ENCODE measurements around the gene CES2.

GRCh38 chr16:66923247-66923731 lies 12.0 kb upstream of the CES2 start:
- TF ChIP-seq POLR2AphosphoS5 (IDR thresholded peaks at IDR 0.05) (peak in 1 of 3 donors; percentile 10), POLR2A (IDR thresholded peaks at IDR 0.05) (no peak)
- TF ChIP-seq, protein P1, sequence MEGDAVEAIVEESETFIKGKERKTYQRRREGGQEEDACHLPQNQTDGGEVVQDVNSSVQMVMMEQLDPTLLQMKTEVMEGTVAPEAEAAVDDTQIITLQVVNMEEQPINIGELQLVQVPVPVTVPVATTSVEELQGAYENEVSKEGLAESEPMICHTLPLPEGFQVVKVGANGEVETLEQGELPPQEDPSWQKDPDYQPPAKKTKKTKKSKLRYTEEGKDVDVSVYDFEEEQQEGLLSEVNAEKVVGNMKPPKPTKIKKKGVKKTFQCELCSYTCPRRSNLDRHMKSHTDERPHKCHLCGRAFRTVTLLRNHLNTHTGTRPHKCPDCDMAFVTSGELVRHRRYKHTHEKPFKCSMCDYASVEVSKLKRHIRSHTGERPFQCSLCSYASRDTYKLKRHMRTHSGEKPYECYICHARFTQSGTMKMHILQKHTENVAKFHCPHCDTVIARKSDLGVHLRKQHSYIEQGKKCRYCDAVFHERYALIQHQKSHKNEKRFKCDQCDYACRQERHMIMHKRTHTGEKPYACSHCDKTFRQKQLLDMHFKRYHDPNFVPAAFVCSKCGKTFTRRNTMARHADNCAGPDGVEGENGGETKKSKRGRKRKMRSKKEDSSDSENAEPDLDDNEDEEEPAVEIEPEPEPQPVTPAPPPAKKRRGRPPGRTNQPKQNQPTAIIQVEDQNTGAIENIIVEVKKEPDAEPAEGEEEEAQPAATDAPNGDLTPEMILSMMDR (IDR thresholded peaks at IDR 0.05): no peak
